Effector memory CD4-positive, alpha-beta T cell (primary cell): ENCODE results near the gene NRBF2.

Source experiments
- DNase-seq, 3 donors: peaks; one replicate each; pipeline ENCODE4 v3.0.0-alpha.2; 2020
- H3K27ac ChIP-seq: 2 replicates; pipeline ENCODE4 v1.7.0; 2013; ENCODE audit warnings: mild to moderate bottlenecking, low read length, moderate library complexity; ENCODE audit not compliant: insufficient read depth, poor library complexity, severe bottlenecking
- H3K27me3 ChIP-seq: replicated peaks from 2 replicates; pipeline ENCODE4 v1.7.0; 2013; ENCODE audit warnings: mild to moderate bottlenecking, low read length; ENCODE audit not compliant: insufficient read depth, control insufficient read depth, poor library complexity, severe bottlenecking
- H3K36me3 ChIP-seq: 2 replicates; pipeline ENCODE4 v1.7.0; 2013; ENCODE audit warnings: mild to moderate bottlenecking, low read length, moderate library complexity; ENCODE audit not compliant: control insufficient read depth, insufficient read depth
- H3K4me1 ChIP-seq: 2 replicates; pipeline ENCODE4 v1.7.0; 2013; ENCODE audit warnings: low read length, mild to moderate bottlenecking; ENCODE audit not compliant: control insufficient read depth, insufficient read depth, poor library complexity, severe bottlenecking
- H3K4me3 ChIP-seq: 2 replicates; pipeline ENCODE4 v1.7.0; 2013; ENCODE audit warnings: low read length, low read depth, mild to moderate bottlenecking; ENCODE audit not compliant: insufficient read depth, poor library complexity, severe bottlenecking
- H3K9me3 ChIP-seq: 2 replicates; pipeline ENCODE4 v1.7.0; 2013; ENCODE audit warnings: mild to moderate bottlenecking, low read length, moderate library complexity; ENCODE audit not compliant: control insufficient read depth

The NRBF2 gene

GRCh38 chr10:63173468-63174232 lies 40.5 kb downstream of the NRBF2 start:
- H3K4me3 ChIP-seq = no peak overlapping the region
- peaks cover 38% of the 10 kb centered on the region for H3K36me3 ChIP-seq
- no peaks in the 10 kb centered on the region for H3K27me3 ChIP-seq
- no peaks in the 10 kb centered on the region for H3K4me1 ChIP-seq
- H3K27ac ChIP-seq = no peak overlapping the region
- no peaks in the 10 kb centered on the region for H3K9me3 ChIP-seq
- DNase-seq = no peak

- no peaks in the 10 kb centered on the region for H3K9me3 ChIP-seq
Measured at GRCh38 chr10:63175534-63175933, 42.4 kb downstream of the NRBF2 start.

GRCh38 chr10:63192826-63193225 lies 59.7 kb downstream of the NRBF2 start:
- H3K27ac ChIP-seq = no peak overlapping the region
- no peak for DNase-seq
- no peaks in the 10 kb centered on the region for H3K9me3 ChIP-seq
- H3K4me3 ChIP-seq = no peak overlapping the region
- no peaks in the 10 kb centered on the region for H3K27me3 ChIP-seq
- H3K36me3 ChIP-seq = peaks cover 52% of the 10 kb centered on the region
- H3K4me1 ChIP-seq = no peaks in the 10 kb centered on the region

More at GRCh38 chr10:63175534-63175933, 42.4 kb downstream of the NRBF2 start:
- DNase-seq = no peak
- H3K27me3 ChIP-seq = no peaks in the 10 kb centered on the region
- no peak overlapping the region for H3K4me3 ChIP-seq
- H3K27ac ChIP-seq = no peak overlapping the region
- H3K36me3 ChIP-seq = peaks cover 42% of the 10 kb centered on the region
- H3K4me1 ChIP-seq = no peaks in the 10 kb centered on the region

- Histone ChIP-seq H3K27ac (no peak overlapping the region), H3K4me1 (no peaks in the 10 kb centered on the region), H3K27me3 (no peaks in the 10 kb centered on the region), H3K36me3 (peaks cover 48% of the 10 kb centered on the region), H3K4me3 (no peak overlapping the region), H3K9me3 (no peaks in the 10 kb centered on the region)
- DNase-seq = no peak
Measured at GRCh38 chr10:63197344-63198092, 64.4 kb downstream of the NRBF2 start.

- no peaks in the 10 kb centered on the region for H3K4me1 ChIP-seq
- no peak overlapping the region for H3K4me3 ChIP-seq
- H3K27me3 ChIP-seq = no peaks in the 10 kb centered on the region
- no peak for DNase-seq
- peaks cover 41% of the 10 kb centered on the region for H3K36me3 ChIP-seq
- no peak overlapping the region for H3K27ac ChIP-seq
- H3K9me3 ChIP-seq = no peaks in the 10 kb centered on the region
Measured at GRCh38 chr10:63199716-63200115, 66.6 kb downstream of the NRBF2 start.

- Histone ChIP-seq H3K4me3 (no peak overlapping the region), H3K27me3 (no peaks in the 10 kb centered on the region), H3K9me3 (no peaks in the 10 kb centered on the region), H3K27ac (no peak overlapping the region), H3K36me3 (peaks cover 35% of the 10 kb centered on the region), H3K4me1 (peaks cover 3% of the 10 kb centered on the region)
- DNase-seq = no peak
Measured at GRCh38 chr10:63200431-63200830, 67.3 kb downstream of the NRBF2 start.

- no peak overlapping the region for H3K27ac ChIP-seq
- DNase-seq = no peak
- H3K9me3 ChIP-seq = no peaks in the 10 kb centered on the region
- H3K36me3 ChIP-seq = peaks cover 39% of the 10 kb centered on the region
- H3K4me3 ChIP-seq = no peak overlapping the region
- H3K27me3 ChIP-seq = no peaks in the 10 kb centered on the region
- H3K4me1 ChIP-seq = peaks cover 4% of the 10 kb centered on the region
Measured at GRCh38 chr10:63201118-63201517, 68.0 kb downstream of the NRBF2 start.
